A673 (cell line): ENCODE data around the gene PEAR1. TPM values are rescaled to one million over a fixed set of nuclear protein-coding genes. Genes with fewer than 3 reads are reported as not detected.

Source experiments
- BruUV-seq: library from RNA; stranded (reverse); fragments of 400-500 nt; replicated peaks from 2 replicates; lab custom pipeline; 2021; lab: Mats Ljungman, UMichigan
- CTCF ChIA-PET: fragments of 300-600 bp; sonication (Branson Sonifier 250); formaldehyde crosslinking; loops from one replicate; lab custom pipeline; 2022; ENCODE audit warnings: antibody characterized with exemption; lab: Charles Lee
- POLR2A ChIA-PET: fragments of 300-600 bp; sonication (Branson Sonifier 250); formaldehyde crosslinking; loops from one replicate; lab custom pipeline; 2022; ENCODE audit warnings: antibody characterized with exemption; ENCODE audit not compliant: low non-redundant PET; lab: Charles Lee
- DNase-seq: peaks from one replicate; pipeline ENCODE4 v3.0.0-alpha.2; 2015; ENCODE audit warnings: low spot score
- H3K27ac ChIP-seq: fragments of 200-600 bp; sonication (generic); 2 replicates; pipeline ENCODE4 v1.5.1; 2016; ENCODE audit warnings: mixed run types, low read depth, mild to moderate bottlenecking, mixed read lengths, antibody characterized with exemption, low read length; ENCODE audit not compliant: poor library complexity, severe bottlenecking
- H3K27me3 ChIP-seq: fragments of 200-600 bp; sonication (generic); replicated peaks from 2 replicates; pipeline ENCODE4 v1.6.1; 2017; ENCODE audit warnings: mixed run types, low read depth, mild to moderate bottlenecking, mixed read lengths, antibody characterized with exemption, low read length; ENCODE audit not compliant: insufficient read depth, poor library complexity
- H3K36me3 ChIP-seq: fragments of 200-600 bp; sonication (generic); 2 replicates; pipeline ENCODE4 v1.6.1; 2016; ENCODE audit warnings: mixed run types, mild to moderate bottlenecking, mixed read lengths, antibody characterized with exemption, low read length; ENCODE audit not compliant: insufficient read depth, poor library complexity, severe bottlenecking
- H3K4me1 ChIP-seq: fragments of 200-600 bp; sonication (generic); 2 replicates; pipeline ENCODE4 v1.6.1; 2017; ENCODE audit warnings: mixed run types, mild to moderate bottlenecking, mixed read lengths, antibody characterized with exemption, low read length; ENCODE audit not compliant: insufficient read depth, poor library complexity, severe bottlenecking
- H3K4me3 ChIP-seq: fragments of 200-600 bp; sonication (generic); 2 replicates; pipeline ENCODE4 v1.5.1; 2016; ENCODE audit warnings: low read depth, mixed run types, mild to moderate bottlenecking, mixed read lengths, low read length; ENCODE audit not compliant: poor library complexity, severe bottlenecking
- H3K9me3 ChIP-seq: fragments of 200-600 bp; sonication (generic); 2 replicates; pipeline ENCODE4 v1.6.1; 2016; ENCODE audit warnings: mixed run types, low read depth, mild to moderate bottlenecking, mixed read lengths, antibody characterized with exemption, low read length; ENCODE audit not compliant: poor library complexity, severe bottlenecking
- CTCF ChIP-seq: fragments of 300-800, 200-600 bp; sonication (generic); conservative IDR thresholded peaks from 2 replicates; pipeline ENCODE4 v1.5.1; 2017; ENCODE audit warnings: low read depth, mild to moderate bottlenecking, antibody characterized with exemption, low read length, moderate library complexity, mixed read lengths
- EZH2 ChIP-seq: fragments of 200-600 bp; sonication (generic); IDR thresholded peaks from 2 replicates; pipeline ENCODE4 v1.6.1; 2017; ENCODE audit warnings: borderline replicate concordance, low read depth, mild to moderate bottlenecking, mixed read lengths, antibody characterized with exemption, low read length; ENCODE audit not compliant: poor library complexity, severe bottlenecking
- intact Hi-C: fragments of 100-400 bp; cut with micrococcal nuclease; formaldehyde crosslinking; loops from one replicate; pipeline ENCODE4 v1.10.0; 2022; ENCODE audit not compliant: unreplicated experiment
- total RNA-seq: library from RNA; stranded (reverse); gene quantifications from 2 replicates; pipeline ENCODE4 v1.2.3, GENCODE V29; 2021

PEAR1 gene
- total RNA-seq, 1 experiment from 2014 or later: 0.52 TPM

GRCh38 chr1:156889802-156890580 lies 3.5 kb upstream of the PEAR1 start:
- no peaks in the 10 kb centered on the region for H3K27me3 ChIP-seq

GRCh38 chr1:156892190-156893047 lies 1.1 kb upstream of the PEAR1 start:
- no peaks in the 10 kb centered on the region for H3K27me3 ChIP-seq
- H3K9me3 ChIP-seq: no peaks in the 10 kb centered on the region
- no TSS peak for BruUV-seq
- intact Hi-C loops: loop anchor here (2.0 to 10.0 kb wide), 2 partner anchors 34 to 262 kb away; no protein-coding TSS in a partner anchor
- TF ChIP-seq CTCF (peak; percentile 96), EZH2 (no peak)
- CTCF ChIA-PET: interaction anchor here (0.6 to 1.5 kb wide), 12 partner anchors 12 to 263 kb away, joined by 3 to 12 read pairs (median 6); no protein-coding TSS in a partner anchor
- no peak overlapping the region for H3K27ac ChIP-seq
- POLR2A ChIA-PET: no interaction called here
- H3K36me3 ChIP-seq: no peaks in the 10 kb centered on the region
- no peaks in the 10 kb centered on the region for H3K4me1 ChIP-seq
- peak; percentile 93 for DNase-seq
- H3K4me3 ChIP-seq: peak overlapping the region; percentile 29

More at GRCh38 chr1:156889802-156890580, 3.5 kb upstream of the PEAR1 start:
- TF ChIP-seq EZH2 (no peak), CTCF (peak; percentile 91)
- intact Hi-C loops: loop anchor here (1.0 to 10.0 kb wide), 3 partner anchors 164 to 265 kb away; no protein-coding TSS in a partner anchor
- Histone ChIP-seq H3K9me3 (no peaks in the 10 kb centered on the region), H3K36me3 (no peaks in the 10 kb centered on the region), H3K4me3 (no peak overlapping the region), H3K27ac (no peak overlapping the region), H3K4me1 (no peaks in the 10 kb centered on the region)
- ChIA-PET POLR2A (interaction anchor here (0.5 kb wide), 1 partner anchor 91 kb away, joined by 3 read pairs; no protein-coding TSS in a partner anchor), CTCF (interaction anchor here (0.5 to 5.1 kb wide), 14 partner anchors 10 to 224 kb away, joined by 3 to 33 read pairs (median 4); partner anchors contain the start of genes INSRR and NTRK1)
- DNase-seq: peak; percentile 71
- BruUV-seq: no TSS peak

- ChIA-PET POLR2A (no interaction called here), CTCF (interaction anchor here (0.6 kb wide), 1 partner anchor 43 kb away, joined by 4 read pairs; no protein-coding TSS in a partner anchor)
- H3K27ac ChIP-seq: no peak overlapping the region
- TF ChIP-seq EZH2 (no peak), CTCF (no peak)
- BruUV-seq: no TSS peak
- no peak overlapping the region for H3K4me3 ChIP-seq
- no peaks in the 10 kb centered on the region for H3K27me3 ChIP-seq
- H3K36me3 ChIP-seq: no peaks in the 10 kb centered on the region
- no peaks in the 10 kb centered on the region for H3K4me1 ChIP-seq
- no peaks in the 10 kb centered on the region for H3K9me3 ChIP-seq
- DNase-seq: no peak
- intact Hi-C loops: loop anchor here (10.0 kb wide), 1 partner anchor 261 kb away; no protein-coding TSS in a partner anchor
These were observed 483 bp downstream of the PEAR1 start for GRCh38 chr1:156894001-156894400.
